Activated CD8-positive, alpha-beta memory T cell treated with anti-CD3 and anti-CD28 coated beads, Interleukin-2, amount 50 U/mL, for 48 hours (primary cell): ENCODE data around the gene NMRAL1.
A peak's percentile ranks its signal among the peaks of the same experiment; 100 is the strongest.

Experiments
- DNase-seq: peaks from one replicate; pipeline ENCODE4 v3.0.0-alpha.2; 2020

The NMRAL1 gene

GRCh38 chr16:4420505-4421105 lies 53.8 kb downstream of the NMRAL1 start:
- DNase-seq: no peak

GRCh38 chr16:4419402-4419959 lies 54.9 kb downstream of the NMRAL1 start:
- no peak for DNase-seq

- DNase-seq: peak; percentile 98
Measured at GRCh38 chr16:4416200-4417032, 58.0 kb downstream of the NMRAL1 start, which contains the start of gene CORO7. TSS of gene CORO7 (minus strand) at chr16:4416596. CDS start at chr16:4416518, 78 bp downstream.

- DNase-seq: peak; percentile 80
Measured at GRCh38 chr16:4415538-4416199, 58.8 kb downstream of the NMRAL1 start.

- peak; percentile 84 for DNase-seq
Measured at GRCh38 chr16:4414187-4414917, 60.1 kb downstream of the NMRAL1 start.

- no peak for DNase-seq
Measured at GRCh38 chr16:4412854-4413253, 61.6 kb downstream of the NMRAL1 start.

GRCh38 chr16:4412159-4412558 lies 62.3 kb downstream of the NMRAL1 start:
- DNase-seq: no peak
